Activated naive CD4-positive, alpha-beta T cell treated with Interleukin-2 at 50 U/mL for 16 hours (primary cell): Measurements from ENCODE around the gene SENP7.
"Not testable (repeated sequence)": the region's sequence is repeated elsewhere in the genome, so short reads cannot be mapped to it uniquely, and the experiment has no call there.

Experiments
- DNase-seq: peaks from one replicate; pipeline ENCODE4 v3.0.0-alpha.2; 2020

SENP7 gene

GRCh38 chr3:101438641-101439040, 74.4 kb downstream of the SENP7 start:
- DNase-seq = not testable (repeated sequence)

GRCh38 chr3:101433652-101434051, 79.4 kb downstream of the SENP7 start:
- no peak for DNase-seq

- DNase-seq = no peak
These were observed 88.8 kb downstream of the SENP7 start for GRCh38 chr3:101423984-101424888.

- DNase-seq = no peak
These were observed 94.2 kb downstream of the SENP7 start for GRCh38 chr3:101418851-101419250.

GRCh38 chr3:101414121-101414520, 98.9 kb downstream of the SENP7 start:
- no peak for DNase-seq

- no peak for DNase-seq
These were observed 99.4 kb downstream of the SENP7 start for GRCh38 chr3:101413656-101414055.

- no peak for DNase-seq
These were observed 121.5 kb downstream of the SENP7 start for GRCh38 chr3:101391413-101391950.

GRCh38 chr3:101388706-101389105, 124.3 kb downstream of the SENP7 start:
- DNase-seq = no peak

GRCh38 chr3:101387351-101387750, 125.7 kb downstream of the SENP7 start:
- no peak for DNase-seq

- DNase-seq = no peak
These were observed 128.6 kb downstream of the SENP7 start for GRCh38 chr3:101384426-101384825.

GRCh38 chr3:101383656-101384055, 129.4 kb downstream of the SENP7 start:
- no peak for DNase-seq

GRCh38 chr3:101383156-101383575, 129.8 kb downstream of the SENP7 start:
- DNase-seq = no peak

GRCh38 chr3:101381809-101382208, 131.2 kb downstream of the SENP7 start:
- DNase-seq = no peak

- no peak for DNase-seq
These were observed 133.2 kb downstream of the SENP7 start for GRCh38 chr3:101379658-101380376.

GRCh38 chr3:101377796-101378195, 135.2 kb downstream of the SENP7 start:
- no peak for DNase-seq

GRCh38 chr3:101377209-101377608, 135.8 kb downstream of the SENP7 start:
- no peak for DNase-seq

- no peak for DNase-seq
These were observed 137.4 kb downstream of the SENP7 start for GRCh38 chr3:101375586-101375985.

GRCh38 chr3:101362406-101362805, 150.6 kb downstream of the SENP7 start:
- no peak for DNase-seq

GRCh38 chr3:101351829-101352228, 161.2 kb downstream of the SENP7 start:
- no peak for DNase-seq

- DNase-seq = no peak
These were observed 172.4 kb downstream of the SENP7 start for GRCh38 chr3:101340591-101340990.

- no peak for DNase-seq
These were observed 179.1 kb downstream of the SENP7 start for GRCh38 chr3:101333883-101334282.

GRCh38 chr3:101329016-101329673, 183.9 kb downstream of the SENP7 start:
- DNase-seq = no peak
